GM23338 (cell line): ENCODE measurements around the gene ITPKA. TPM values are rescaled to one million over a fixed set of nuclear protein-coding genes. Genes with fewer than 3 reads are reported as not detected.
"Not testable (repeated sequence)": the region's sequence is repeated elsewhere in the genome, so short reads cannot be mapped to it uniquely, and the experiment has no call there.

Experiments
- ATAC-seq: fragments of 200-7000 bp; cut with Tn5 transposase; 3 replicates; pipeline ENCODE4 v1.9.1; 2020
- DNase-seq: peaks from one replicate; pipeline ENCODE4 v3.0.0-alpha.2; 2015; ENCODE audit warnings: low spot score
- H2AFZ ChIP-seq: fragments of 200-600 bp; sonication (generic); 2 replicates; pipeline ENCODE4 v1.8.0; 2016; ENCODE audit warnings: antibody characterized with exemption, mild to moderate bottlenecking, moderate library complexity
- H3F3A ChIP-seq: fragments of 200-600 bp; sonication (generic); replicated peaks from 2 replicates; pipeline ENCODE4 v1.8.0; 2017; ENCODE audit warnings: antibody characterized with exemption, mixed run types, low read depth
- H3K27ac ChIP-seq: fragments of 200-600 bp; sonication (generic); 2 replicates; pipeline ENCODE4 v1.6.1; 2016; ENCODE audit warnings: low read depth
- H3K27me3 ChIP-seq: fragments of 200-600 bp; sonication (generic); 2 replicates; pipeline ENCODE4 v1.8.0; 2016; ENCODE audit warnings: mild to moderate bottlenecking, mixed run types, moderate library complexity; ENCODE audit not compliant: insufficient read depth
- H3K36me3 ChIP-seq: fragments of 200-600 bp; sonication (generic); 2 replicates; pipeline ENCODE4 v1.8.0; 2016; ENCODE audit warnings: mild to moderate bottlenecking; ENCODE audit not compliant: insufficient read depth
- H3K4me1 ChIP-seq: fragments of 200-600 bp; sonication (generic); 2 replicates; pipeline ENCODE4 v1.8.0; 2016; ENCODE audit warnings: mild to moderate bottlenecking, moderate library complexity; ENCODE audit not compliant: insufficient read depth
- H3K4me2 ChIP-seq: fragments of 200-600 bp; sonication (generic); 2 replicates; pipeline ENCODE4 v1.7.1; 2017; ENCODE audit warnings: mixed run types
- H3K4me3 ChIP-seq: fragments of 200-600 bp; sonication (generic); 2 replicates; pipeline ENCODE4 v1.6.1; 2016; ENCODE audit warnings: mixed run types
- H3K79me2 ChIP-seq: fragments of 200-600 bp; sonication (generic); replicated peaks from 2 replicates; pipeline ENCODE4 v1.8.0; 2017; ENCODE audit warnings: mild to moderate bottlenecking; ENCODE audit not compliant: insufficient read depth
- H3K9me2 ChIP-seq: fragments of 200-600 bp; sonication (generic); 2 replicates; pipeline ENCODE4 v1.8.0; 2017; ENCODE audit not compliant: insufficient read depth
- H4K20me1 ChIP-seq: fragments of 200-600 bp; sonication (generic); replicated peaks from 2 replicates; pipeline ENCODE4 v1.8.0; 2017; ENCODE audit warnings: mild to moderate bottlenecking; ENCODE audit not compliant: insufficient read depth
- H3K27ac Mint-ChIP-seq: 2 replicates; pipeline ENCODE4 v1.8.0; 2020; ENCODE audit warnings: inconsistent platforms, mild to moderate bottlenecking, moderate library complexity, mixed read lengths
- H3K27me3 Mint-ChIP-seq: 3 replicates; pipeline ENCODE4 v1.8.0; 2022; ENCODE audit warnings: low read depth, mild to moderate bottlenecking, moderate library complexity, mixed read lengths, inconsistent platforms; ENCODE audit not compliant: insufficient read depth, poor library complexity
- H3K36me3 Mint-ChIP-seq: 3 replicates; pipeline ENCODE4 v1.8.0; 2021; ENCODE audit warnings: low read depth, mild to moderate bottlenecking, inconsistent platforms, moderate library complexity, mixed read lengths
- H3K4me1 Mint-ChIP-seq: 3 replicates; pipeline ENCODE4 v1.8.0; 2020; ENCODE audit warnings: mild to moderate bottlenecking, inconsistent platforms, mixed read lengths
- H3K4me3 Mint-ChIP-seq: 3 replicates; pipeline ENCODE4 v1.8.0; 2021; ENCODE audit warnings: moderate library complexity, mild to moderate bottlenecking, inconsistent platforms, mixed read lengths
- H3K9me3 Mint-ChIP-seq: 3 replicates; pipeline ENCODE4 v1.8.0; 2020; ENCODE audit warnings: moderate library complexity, mild to moderate bottlenecking, inconsistent platforms, mixed read lengths
- CREB1 ChIP-seq: fragments of 250-450 bp; sonication (Bioruptor Pico); IDR thresholded peaks from 2 replicates; pipeline ENCODE4 v1.5.0; 2020; ENCODE audit warnings: low read depth, mild to moderate bottlenecking, moderate library complexity
- EZH2phosphoT487 ChIP-seq: fragments of 200-600 bp; sonication (generic); IDR thresholded peaks from one replicate; pipeline ENCODE4 v1.8.1; 2018; ENCODE audit warnings: antibody characterized with exemption; ENCODE audit not compliant: unreplicated experiment
- NANOG ChIP-seq: IDR thresholded peaks from 2 replicates; pipeline ENCODE4 v1.6.1; 2016; ENCODE audit warnings: antibody characterized with exemption, borderline replicate concordance
- STAT1 ChIP-seq: IDR thresholded peaks from one replicate; pipeline ENCODE4 v1.6.1; 2016; ENCODE audit warnings: antibody characterized with exemption; ENCODE audit not compliant: unreplicated experiment
- ZNF114 ChIP-seq: fragments of 250-450 bp; sonication (Bioruptor Pico); IDR thresholded peaks from 2 replicates; pipeline ENCODE4 v1.5.0; 2020; ENCODE audit warnings: mild to moderate bottlenecking, moderate library complexity
- polyA plus RNA-seq: library from polyadenylated mRNA; unstranded; fragments of >200 nt; fragmentation: Nextera tagmentation; extraction: Ambion mirVana; gene quantifications from 2 replicates; pipeline ENCODE4 v1.2.1, GENCODE V29; 2016
- total RNA-seq: library from RNA; depleted of rRNA; stranded (reverse); fragments of >200 nt; shearing (Covaris generic); gene quantifications from 2 replicates; pipeline ENCODE4 v1.2.3, GENCODE V29; 2014
- TF ChIP-seq, protein P1 (sequence below), 2 experiments: fragments of 200-600 bp in 1 of 2; sonication (generic) in 1 of 2; conservative IDR thresholded peaks; 2 replicates each; pipeline versions ENCODE4 v1.5.1 to v1.6.1; 2016 to 2017; ENCODE audit warnings: antibody characterized with exemption in 2 of 2, low read depth in 2 of 2, mild to moderate bottlenecking in 2 of 2, moderate library complexity in 1 of 2

Gene ITPKA
- total and polyA plus RNA-seq, 2 experiments from 2014 or later: 0.55 to 2.1 TPM

- TF ChIP-seq NANOG: no peak
- TF ChIP-seq, protein P1, sequence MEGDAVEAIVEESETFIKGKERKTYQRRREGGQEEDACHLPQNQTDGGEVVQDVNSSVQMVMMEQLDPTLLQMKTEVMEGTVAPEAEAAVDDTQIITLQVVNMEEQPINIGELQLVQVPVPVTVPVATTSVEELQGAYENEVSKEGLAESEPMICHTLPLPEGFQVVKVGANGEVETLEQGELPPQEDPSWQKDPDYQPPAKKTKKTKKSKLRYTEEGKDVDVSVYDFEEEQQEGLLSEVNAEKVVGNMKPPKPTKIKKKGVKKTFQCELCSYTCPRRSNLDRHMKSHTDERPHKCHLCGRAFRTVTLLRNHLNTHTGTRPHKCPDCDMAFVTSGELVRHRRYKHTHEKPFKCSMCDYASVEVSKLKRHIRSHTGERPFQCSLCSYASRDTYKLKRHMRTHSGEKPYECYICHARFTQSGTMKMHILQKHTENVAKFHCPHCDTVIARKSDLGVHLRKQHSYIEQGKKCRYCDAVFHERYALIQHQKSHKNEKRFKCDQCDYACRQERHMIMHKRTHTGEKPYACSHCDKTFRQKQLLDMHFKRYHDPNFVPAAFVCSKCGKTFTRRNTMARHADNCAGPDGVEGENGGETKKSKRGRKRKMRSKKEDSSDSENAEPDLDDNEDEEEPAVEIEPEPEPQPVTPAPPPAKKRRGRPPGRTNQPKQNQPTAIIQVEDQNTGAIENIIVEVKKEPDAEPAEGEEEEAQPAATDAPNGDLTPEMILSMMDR (conservative IDR thresholded peaks at IDR 0.05; ENCODE audit: low read depth in 2 of 2): peak; percentile 80 to 98
- Histone ChIP-seq H3K36me3 (peaks cover 30% of the 10 kb centered on the region), H3K27ac (no peak overlapping the region), H3K79me2 (peaks cover 6% of the 10 kb centered on the region; the same call in 1 of the 2 replicates), H3K9me2 (no peaks in the 10 kb centered on the region), H3K4me2 (no peak overlapping the region), H3F3A (peaks cover 6% of the 10 kb centered on the region; the same call in 1 of the 2 replicates), H3K4me3 (no peak overlapping the region), H3K4me1 (no peaks in the 10 kb centered on the region), H2AFZ (no peak overlapping the region), H3K27me3 (no peaks in the 10 kb centered on the region), H4K20me1 (peaks cover 14% of the 10 kb centered on the region)
- H3K4me1 Mint-ChIP-seq: no peaks in the 10 kb centered on the region
- no peaks in the 10 kb centered on the region; the same call in 2 of the 3 replicates for H3K9me3 Mint-ChIP-seq
- peaks cover 71% of the 10 kb centered on the region for H3K36me3 Mint-ChIP-seq
- no peak overlapping the region for H3K27ac Mint-ChIP-seq
- DNase-seq: peak; percentile 57
- no peaks in the 10 kb centered on the region for H3K27me3 Mint-ChIP-seq
- H3K4me3 Mint-ChIP-seq: no peak overlapping the region
- ATAC-seq: peak; percentile 48; the same call in 2 of the 3 replicates
Observed at GRCh38 chr15:41465822-41466421, 27.8 kb upstream of the ITPKA start.

DNA sequence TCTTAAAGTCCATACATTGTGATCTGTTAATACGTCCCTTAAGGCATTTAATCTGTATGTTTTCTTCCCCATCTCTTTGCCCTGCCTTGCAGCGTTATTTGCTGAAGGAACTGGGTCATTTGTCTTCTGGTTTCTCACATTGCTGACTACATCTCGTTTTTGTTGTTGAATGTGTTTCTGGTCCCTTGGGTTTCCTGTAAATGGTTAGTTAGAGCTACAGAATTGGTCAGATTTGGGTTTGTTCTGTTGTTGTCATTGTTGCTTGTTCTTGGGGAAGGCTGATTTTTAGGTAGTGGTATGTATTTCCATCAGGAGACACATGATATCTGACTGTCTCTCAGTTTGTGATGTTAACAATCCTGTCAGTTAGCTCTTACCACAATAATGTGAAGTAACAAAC, 27.0 kb upstream of the ITPKA start:
- ATAC-seq (no peak), DNase-seq (no peak)
- Histone ChIP-seq H4K20me1 (peaks cover 14% of the 10 kb centered on the region), H3K4me3 (no peak overlapping the region), H3K27me3 (no peaks in the 10 kb centered on the region), H3K4me1 (no peaks in the 10 kb centered on the region), H2AFZ (no peak overlapping the region), H3K36me3 (peaks cover 37% of the 10 kb centered on the region), H3K4me2 (no peak overlapping the region), H3K27ac (no peak overlapping the region; the same call in 1 of the 2 replicates), H3K79me2 (peaks cover 6% of the 10 kb centered on the region; the same call in 1 of the 2 replicates), H3K9me2 (no peaks in the 10 kb centered on the region), H3F3A (peaks cover 6% of the 10 kb centered on the region; the same call in 1 of the 2 replicates)
- no peak for TF ChIP-seq EZH2phosphoT487
- TF ChIP-seq NANOG: no peak
- TF ChIP-seq CREB1 (CRISPR knock-in tag): no peak
- TF ChIP-seq ZNF114 (CRISPR knock-in tag): no peak
- no peak for TF ChIP-seq STAT1
- H3K36me3 Mint-ChIP-seq: peaks cover 77% of the 10 kb centered on the region
- H3K4me1 Mint-ChIP-seq: no peaks in the 10 kb centered on the region
- no peak overlapping the region for H3K27ac Mint-ChIP-seq
- no peaks in the 10 kb centered on the region for H3K27me3 Mint-ChIP-seq
- no peaks in the 10 kb centered on the region; the same call in 2 of the 3 replicates for H3K9me3 Mint-ChIP-seq
- no peak overlapping the region for H3K4me3 Mint-ChIP-seq

GRCh38 chr15:41469644-41470043, 24.0 kb upstream of the ITPKA start:
- not testable (repeated sequence) for H3F3A ChIP-seq, H3K79me2 ChIP-seq, H3K4me2 ChIP-seq, H3K27me3 ChIP-seq, H3K4me1 ChIP-seq, H3K9me3 Mint-ChIP-seq, H3K4me1 Mint-ChIP-seq, H3K27ac Mint-ChIP-seq, H3K4me3 Mint-ChIP-seq, H3K27ac ChIP-seq, H3K9me2 ChIP-seq, H3K4me3 ChIP-seq, DNase-seq, H4K20me1 ChIP-seq, ATAC-seq, H3K27me3 Mint-ChIP-seq, H2AFZ ChIP-seq
- peaks cover 37% of the 10 kb centered on the region for H3K36me3 ChIP-seq
- H3K36me3 Mint-ChIP-seq: peaks cover 74% of the 10 kb centered on the region
